WERI-Rb-1 (cell line): ENCODE results near the gene TRERF1.

Source experiments
- DNase-seq: peaks from one replicate; pipeline ENCODE4 v3.0.0-alpha.2; 2020
- H3K27ac ChIP-seq: fragments of 250-450 bp; sonication (Bioruptor Pico); 2 replicates; pipeline ENCODE4 v1.5.1; 2020; ENCODE audit warnings: mild to moderate bottlenecking, moderate library complexity
- H3K27me3 ChIP-seq: fragments of 250-450 bp; sonication (Bioruptor Pico); 2 replicates; pipeline ENCODE4 v1.5.1; 2021; ENCODE audit warnings: mild to moderate bottlenecking, low read depth, moderate library complexity; ENCODE audit not compliant: insufficient read depth, severe bottlenecking
- H3K36me3 ChIP-seq: fragments of 250-450 bp; sonication (Bioruptor Pico); 2 replicates; pipeline ENCODE4 v1.5.1; 2020; ENCODE audit warnings: mild to moderate bottlenecking, moderate library complexity
- H3K4me3 ChIP-seq: 2 replicates; pipeline ENCODE4 v1.5.1; 2011; ENCODE audit warnings: low read depth, mild to moderate bottlenecking, control low read depth, low read length
- H3K9me3 ChIP-seq: fragments of 250-450 bp; sonication (Bioruptor Pico); 2 replicates; pipeline ENCODE4 v1.5.1; 2021; ENCODE audit warnings: mild to moderate bottlenecking, moderate library complexity; ENCODE audit not compliant: severe bottlenecking
- TF ChIP-seq, protein P1 (sequence below): IDR thresholded peaks from 2 replicates; pipeline ENCODE4 v1.5.1; 2011; ENCODE audit warnings: low read depth, mild to moderate bottlenecking, control low read depth, inconsistent platforms, low read length

Gene TRERF1

GRCh38 chr6:42241915-42242314, 209.8 kb downstream of the TRERF1 start:
- Histone ChIP-seq H3K4me3 (no peak overlapping the region), H3K36me3 (peaks cover 17% of the 10 kb centered on the region), H3K27me3 (no peaks in the 10 kb centered on the region), H3K9me3 (no peaks in the 10 kb centered on the region), H3K27ac (no peak overlapping the region; the same call in 1 of the 2 replicates)
- no peak for DNase-seq
- TF ChIP-seq, protein P1, sequence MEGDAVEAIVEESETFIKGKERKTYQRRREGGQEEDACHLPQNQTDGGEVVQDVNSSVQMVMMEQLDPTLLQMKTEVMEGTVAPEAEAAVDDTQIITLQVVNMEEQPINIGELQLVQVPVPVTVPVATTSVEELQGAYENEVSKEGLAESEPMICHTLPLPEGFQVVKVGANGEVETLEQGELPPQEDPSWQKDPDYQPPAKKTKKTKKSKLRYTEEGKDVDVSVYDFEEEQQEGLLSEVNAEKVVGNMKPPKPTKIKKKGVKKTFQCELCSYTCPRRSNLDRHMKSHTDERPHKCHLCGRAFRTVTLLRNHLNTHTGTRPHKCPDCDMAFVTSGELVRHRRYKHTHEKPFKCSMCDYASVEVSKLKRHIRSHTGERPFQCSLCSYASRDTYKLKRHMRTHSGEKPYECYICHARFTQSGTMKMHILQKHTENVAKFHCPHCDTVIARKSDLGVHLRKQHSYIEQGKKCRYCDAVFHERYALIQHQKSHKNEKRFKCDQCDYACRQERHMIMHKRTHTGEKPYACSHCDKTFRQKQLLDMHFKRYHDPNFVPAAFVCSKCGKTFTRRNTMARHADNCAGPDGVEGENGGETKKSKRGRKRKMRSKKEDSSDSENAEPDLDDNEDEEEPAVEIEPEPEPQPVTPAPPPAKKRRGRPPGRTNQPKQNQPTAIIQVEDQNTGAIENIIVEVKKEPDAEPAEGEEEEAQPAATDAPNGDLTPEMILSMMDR, result no peak

DNA sequence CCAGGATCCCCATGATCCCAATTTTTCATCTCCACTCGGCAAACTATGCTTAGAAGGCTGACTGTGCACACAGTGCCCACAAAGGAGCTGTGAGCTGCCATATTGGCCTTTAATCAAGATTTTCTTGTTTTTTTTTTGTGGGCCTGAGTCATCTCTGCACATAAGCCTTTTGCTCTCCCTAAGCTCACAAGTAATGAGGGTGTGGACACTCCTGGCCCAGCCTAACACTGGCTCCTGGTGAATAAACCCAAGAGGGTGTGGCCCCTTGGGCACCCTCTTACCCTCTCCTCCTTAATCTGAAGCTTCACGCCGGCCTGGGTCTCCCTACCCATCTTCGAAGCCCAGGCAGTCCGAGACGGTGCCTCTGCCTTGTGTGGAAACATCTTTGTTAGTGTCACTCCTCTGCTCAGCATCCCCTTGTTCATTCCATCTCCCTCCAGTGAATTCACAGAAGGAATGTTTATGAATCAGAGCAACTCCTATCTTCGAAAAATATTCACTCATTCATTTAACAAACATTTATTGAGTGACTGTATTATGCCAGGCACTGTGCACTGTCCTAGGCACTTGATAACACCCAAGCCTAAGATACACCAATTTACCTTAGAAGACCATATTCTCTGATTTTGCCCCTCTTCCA, 211.9 kb downstream of the TRERF1 start:
- H3K27ac ChIP-seq, result peak overlapping the region; percentile 88
- DNase-seq, result no peak
- TF ChIP-seq, protein P1, result no peak
- no peaks in the 10 kb centered on the region for H3K27me3 ChIP-seq
- H3K36me3 ChIP-seq, result peaks cover 17% of the 10 kb centered on the region
- H3K4me3 ChIP-seq, result no peak overlapping the region
- H3K9me3 ChIP-seq, result no peaks in the 10 kb centered on the region

DNA sequence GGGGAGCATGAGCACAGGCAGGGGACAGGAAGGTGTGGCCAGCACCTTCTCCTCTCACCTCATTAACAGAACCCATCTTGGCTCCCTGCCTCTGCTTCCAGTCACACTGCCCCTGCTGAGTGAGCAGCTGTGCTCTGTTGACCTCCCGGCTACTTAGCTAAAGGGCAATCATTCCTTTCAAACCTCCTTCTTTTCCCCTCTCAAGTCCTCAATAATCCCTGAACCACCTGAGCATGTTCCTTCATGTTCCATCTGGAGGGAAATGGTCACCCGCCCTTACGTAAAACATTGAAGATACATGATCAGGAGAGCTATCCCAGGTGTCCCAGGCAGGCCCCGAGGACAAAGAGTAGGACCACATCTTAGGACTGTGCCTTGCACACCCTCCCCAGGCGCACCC, 212.4 kb downstream of the TRERF1 start:
- no peaks in the 10 kb centered on the region for H3K27me3 ChIP-seq
- DNase-seq, result peak; percentile 86
- TF ChIP-seq, protein P1, result no peak
- no peaks in the 10 kb centered on the region for H3K9me3 ChIP-seq
- H3K4me3 ChIP-seq, result no peak overlapping the region
- peaks cover 17% of the 10 kb centered on the region for H3K36me3 ChIP-seq
- peak overlapping the region; percentile 88 for H3K27ac ChIP-seq

DNA sequence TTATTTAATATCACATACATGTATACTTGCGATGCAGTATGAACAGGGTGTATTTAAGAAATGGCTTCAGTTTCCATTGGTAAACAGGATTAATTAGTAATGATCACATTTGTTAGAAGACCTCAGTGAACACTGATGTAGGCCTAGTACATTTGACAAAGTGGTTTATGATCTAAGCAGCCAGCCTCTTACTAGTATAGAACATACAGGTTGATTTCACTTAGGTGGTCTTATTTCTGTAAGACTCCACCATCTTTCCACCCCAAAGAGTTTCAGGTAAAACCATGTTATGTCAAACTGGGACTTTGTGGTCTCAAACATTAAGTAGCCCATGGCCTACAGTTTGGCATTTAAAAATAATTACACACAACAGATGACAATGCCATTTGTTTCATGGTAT, 213.9 kb downstream of the TRERF1 start:
- Histone ChIP-seq H3K27me3 (no peaks in the 10 kb centered on the region), H3K27ac (no peak overlapping the region), H3K9me3 (no peaks in the 10 kb centered on the region), H3K36me3 (peaks cover 14% of the 10 kb centered on the region), H3K4me3 (no peak overlapping the region)
- DNase-seq, result no peak
- TF ChIP-seq, protein P1, result no peak

DNA sequence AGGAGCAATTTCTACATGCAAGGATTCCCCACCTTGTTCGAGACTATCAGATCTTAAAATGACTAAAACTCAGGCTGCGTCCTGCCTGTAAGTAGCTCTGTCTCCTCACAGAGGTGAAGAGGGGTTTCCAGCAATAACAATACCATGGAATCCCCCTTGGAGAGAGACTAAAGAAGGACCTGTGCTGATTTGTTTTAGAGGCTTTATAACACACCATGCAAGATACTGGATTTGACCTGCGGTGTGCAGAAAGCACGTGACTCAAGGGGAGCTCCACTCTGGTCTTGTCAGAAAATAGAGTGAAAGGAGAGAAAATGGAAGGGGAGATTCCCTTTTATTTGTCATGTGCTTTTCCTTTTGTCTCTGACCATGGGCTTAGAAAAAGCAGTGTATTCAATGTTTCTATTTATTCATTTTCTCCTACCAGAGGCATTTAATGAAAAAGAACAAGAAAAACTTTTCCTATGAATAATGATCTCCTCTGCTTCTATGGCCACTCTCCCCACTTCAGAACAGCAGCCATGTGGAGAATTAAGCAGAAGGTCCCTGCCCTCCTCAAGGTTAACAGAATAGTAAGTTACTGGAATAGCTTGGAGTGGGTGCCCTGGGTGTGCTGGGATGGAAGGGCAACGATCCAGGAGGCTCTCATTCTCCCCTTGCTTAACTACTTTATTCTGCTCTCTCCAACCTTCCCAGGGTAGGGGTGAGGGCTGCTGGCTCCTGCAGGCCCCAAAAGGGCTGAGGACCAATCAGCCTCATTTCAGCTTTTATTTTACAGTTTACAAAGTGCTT, 214.8 kb downstream of the TRERF1 start:
- Histone ChIP-seq H3K9me3 (no peaks in the 10 kb centered on the region), H3K27me3 (no peaks in the 10 kb centered on the region), H3K27ac (no peak overlapping the region), H3K36me3 (peaks cover 20% of the 10 kb centered on the region), H3K4me3 (no peak overlapping the region)
- no peak for DNase-seq
- TF ChIP-seq, protein P1, result no peak
